Lower lobe of right lung (tissue), 2 donors: ENCODE data around the gene SH3GL3. TPM values are rescaled to one million over a fixed set of nuclear protein-coding genes. Genes with fewer than 3 reads are reported as not detected.

Experiments
- ATAC-seq, 2 donors: fragments of 200-7000 bp; cut with Tn5 transposase; one replicate each; pipeline ENCODE4 v1.9.1; 2020 to 2022; ENCODE audit warnings: mild to moderate bottlenecking in 2 of 2, moderate library complexity in 2 of 2
- DNase-seq: peaks from one replicate; pipeline ENCODE4 v3.0.0-alpha.2; 2020
- H3K27ac ChIP-seq: fragments of 200-600 bp; one replicate; pipeline ENCODE4 v1.8.0; 2022
- H3K27me3 ChIP-seq: fragments of 200-600 bp; one replicate; pipeline ENCODE4 v1.8.0; 2022; ENCODE audit warnings: low read depth
- H3K36me3 ChIP-seq: fragments of 200-600 bp; one replicate; pipeline ENCODE4 v1.8.0; 2022; ENCODE audit warnings: mild to moderate bottlenecking
- H3K4me1 ChIP-seq: fragments of 200-600 bp; one replicate; pipeline ENCODE4 v1.8.0; 2022
- H3K4me3 ChIP-seq: fragments of 200-600 bp; one replicate; pipeline ENCODE4 v1.8.0; 2022; ENCODE audit warnings: mild to moderate bottlenecking
- H3K9me3 ChIP-seq: fragments of 200-600 bp; one replicate; pipeline ENCODE4 v1.8.0; 2022
- CTCF ChIP-seq: fragments of 200-600 bp; IDR thresholded peaks from one replicate; pipeline ENCODE4 v1.8.0; 2022; ENCODE audit warnings: antibody characterized with exemption, mild to moderate bottlenecking
- intact Hi-C: fragments of 100-400 bp; cut with DNase I; formaldehyde crosslinking; loops from one replicate; pipeline ENCODE4 v1.11.0; 2022
- total RNA-seq: library from RNA; stranded (reverse); fragmentation: NEBNext Ultra II Directional; extraction: Animal tissue kit (Norgen Biotek cat#: 25700); gene quantifications from one replicate; pipeline ENCODE4 v1.2.1, GENCODE V29; 2021
- donor health status: DM: no; HTN: yes; CAD: no; lungs with severe emphysema.

SH3GL3 gene
- total RNA-seq, 1 donor from 2014 or later: 2.6 TPM

GRCh38 chr15:83613714-83614113, 166.6 kb downstream of the SH3GL3 start:
- no peak for TF ChIP-seq CTCF
- Histone ChIP-seq H3K27ac (no peak overlapping the region), H3K27me3 (no peaks in the 10 kb centered on the region), H3K4me3 (no peak overlapping the region), H3K9me3 (no peaks in the 10 kb centered on the region), H3K4me1 (no peaks in the 10 kb centered on the region), H3K36me3 (no peaks in the 10 kb centered on the region)
- ATAC-seq (no peak), DNase-seq (no peak)
- intact Hi-C loops: no loop called here

- Histone ChIP-seq H3K27ac (no peak overlapping the region), H3K9me3 (no peaks in the 10 kb centered on the region), H3K4me3 (no peak overlapping the region), H3K36me3 (no peaks in the 10 kb centered on the region), H3K27me3 (no peaks in the 10 kb centered on the region), H3K4me1 (no peaks in the 10 kb centered on the region)
- TF ChIP-seq CTCF: no peak
- no peak for DNase-seq
- no peak for ATAC-seq
- intact Hi-C loops: no loop called here
Measured at GRCh38 chr15:83616840-83617239, 169.7 kb downstream of the SH3GL3 start.

GRCh38 chr15:83626171-83626802, 179.1 kb downstream of the SH3GL3 start:
- no peaks in the 10 kb centered on the region for H3K27me3 ChIP-seq

GRCh38 chr15:83631534-83631933, 184.4 kb downstream of the SH3GL3 start:
- no peak overlapping the region for H3K4me3 ChIP-seq
- H3K36me3 ChIP-seq: no peaks in the 10 kb centered on the region
- DNase-seq (no peak), ATAC-seq (no peak)
- intact Hi-C loops: no loop called here
- no peaks in the 10 kb centered on the region for H3K4me1 ChIP-seq
- no peak for TF ChIP-seq CTCF
- no peak overlapping the region for H3K27ac ChIP-seq
- no peaks in the 10 kb centered on the region for H3K27me3 ChIP-seq
- H3K9me3 ChIP-seq: no peaks in the 10 kb centered on the region

More at GRCh38 chr15:83626171-83626802, 179.1 kb downstream of the SH3GL3 start:
- Histone ChIP-seq H3K4me3 (no peak overlapping the region), H3K9me3 (no peaks in the 10 kb centered on the region), H3K4me1 (no peaks in the 10 kb centered on the region), H3K27ac (no peak overlapping the region), H3K36me3 (no peaks in the 10 kb centered on the region)
- no peak for DNase-seq
- no peak for TF ChIP-seq CTCF
- ATAC-seq: no peak
- intact Hi-C loops: no loop called here

GRCh38 chr15:83643201-83643600, 196.1 kb downstream of the SH3GL3 start:
- intact Hi-C loops: no loop called here
- H3K4me1 ChIP-seq: no peaks in the 10 kb centered on the region
- no peak for ATAC-seq

More at GRCh38 chr15:83643201-83643600, 196.1 kb downstream of the SH3GL3 start:
- no peak overlapping the region for H3K4me3 ChIP-seq
- no peak for TF ChIP-seq CTCF
- H3K27ac ChIP-seq: no peak overlapping the region
- peaks cover 5% of the 10 kb centered on the region for H3K9me3 ChIP-seq
- DNase-seq: no peak
- H3K27me3 ChIP-seq: no peaks in the 10 kb centered on the region
- no peaks in the 10 kb centered on the region for H3K36me3 ChIP-seq
